Bronchial epithelial cell (primary cell): ENCODE measurements around the gene DAB1. TPM values are rescaled to one million over a fixed set of nuclear protein-coding genes. Genes with fewer than 3 reads are reported as not detected.

Source experiments
- DNase-seq: peaks from one replicate; pipeline ENCODE4 v3.0.0-alpha.2; 2010; ENCODE audit warnings: low read depth
- FAIRE-seq: peaks from 2 replicates; lab custom pipeline; 2011; peaks lifted over from hg19 to GRCh38; lab: Jason Lieb, UNC
- H3K27me3 ChIP-seq: 2 replicates; pipeline ENCODE4 v1.5.1; 2011; ENCODE audit warnings: low read length; ENCODE audit not compliant: control insufficient read depth, insufficient read depth
- H3K36me3 ChIP-seq: 2 replicates; pipeline ENCODE4 v1.5.1; 2011; ENCODE audit warnings: low read length; ENCODE audit not compliant: control insufficient read depth, insufficient read depth
- H3K4me3 ChIP-seq: 2 replicates; pipeline ENCODE4 v1.5.1; 2011; ENCODE audit warnings: mild to moderate bottlenecking, low read depth, low read length, control low read depth
- total RNA-seq: library from RNA; depleted of rRNA; stranded (reverse); fragments of >200 nt; gene quantifications from 2 replicates; pipeline ENCODE4 v1.2.1, GENCODE V29; 2014
- TF ChIP-seq, protein P1 (sequence below): IDR thresholded peaks from 2 replicates; pipeline ENCODE4 v1.5.1; 2011; ENCODE audit warnings: mild to moderate bottlenecking, moderate library complexity, low read length, control low read depth, inconsistent platforms; ENCODE audit not compliant: insufficient read depth, severe bottlenecking

The DAB1 gene
- total RNA-seq, 1 donor from 2014 or later = not detected

GRCh38 chr1:56992318-56993125 lies 431.3 kb downstream of the DAB1 start:
- no peaks in the 10 kb centered on the region for H3K27me3 ChIP-seq
- H3K36me3 ChIP-seq = no peaks in the 10 kb centered on the region
- FAIRE-seq (no peak), DNase-seq (no peak)
- no peak overlapping the region for H3K4me3 ChIP-seq
- TF ChIP-seq, protein P1, sequence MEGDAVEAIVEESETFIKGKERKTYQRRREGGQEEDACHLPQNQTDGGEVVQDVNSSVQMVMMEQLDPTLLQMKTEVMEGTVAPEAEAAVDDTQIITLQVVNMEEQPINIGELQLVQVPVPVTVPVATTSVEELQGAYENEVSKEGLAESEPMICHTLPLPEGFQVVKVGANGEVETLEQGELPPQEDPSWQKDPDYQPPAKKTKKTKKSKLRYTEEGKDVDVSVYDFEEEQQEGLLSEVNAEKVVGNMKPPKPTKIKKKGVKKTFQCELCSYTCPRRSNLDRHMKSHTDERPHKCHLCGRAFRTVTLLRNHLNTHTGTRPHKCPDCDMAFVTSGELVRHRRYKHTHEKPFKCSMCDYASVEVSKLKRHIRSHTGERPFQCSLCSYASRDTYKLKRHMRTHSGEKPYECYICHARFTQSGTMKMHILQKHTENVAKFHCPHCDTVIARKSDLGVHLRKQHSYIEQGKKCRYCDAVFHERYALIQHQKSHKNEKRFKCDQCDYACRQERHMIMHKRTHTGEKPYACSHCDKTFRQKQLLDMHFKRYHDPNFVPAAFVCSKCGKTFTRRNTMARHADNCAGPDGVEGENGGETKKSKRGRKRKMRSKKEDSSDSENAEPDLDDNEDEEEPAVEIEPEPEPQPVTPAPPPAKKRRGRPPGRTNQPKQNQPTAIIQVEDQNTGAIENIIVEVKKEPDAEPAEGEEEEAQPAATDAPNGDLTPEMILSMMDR = no peak

DNA sequence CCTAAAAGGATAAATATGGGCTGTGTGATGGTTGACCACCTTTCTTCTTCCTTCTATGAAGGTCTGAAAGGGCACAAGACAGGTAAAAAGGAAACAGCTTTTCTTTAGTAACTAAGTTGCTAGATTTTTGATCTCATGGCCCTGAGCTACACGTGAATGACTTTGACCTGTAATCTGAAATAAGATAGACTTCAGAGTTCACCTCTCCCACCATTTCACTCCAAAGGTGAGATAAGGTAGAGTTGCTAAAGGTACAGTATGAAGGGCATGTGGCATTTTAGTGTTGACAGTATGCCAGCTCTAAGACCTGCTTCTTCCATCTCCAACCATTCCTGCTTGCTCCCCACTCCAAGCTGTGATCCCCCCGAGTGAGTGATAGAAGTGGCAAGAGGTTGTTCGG lies 432.3 kb downstream of the DAB1 start:
- TF ChIP-seq, protein P1 = no peak
- Histone ChIP-seq H3K36me3 (no peaks in the 10 kb centered on the region), H3K27me3 (no peaks in the 10 kb centered on the region), H3K4me3 (no peak overlapping the region)
- DNase-seq (no peak), FAIRE-seq (no peak)

DNA sequence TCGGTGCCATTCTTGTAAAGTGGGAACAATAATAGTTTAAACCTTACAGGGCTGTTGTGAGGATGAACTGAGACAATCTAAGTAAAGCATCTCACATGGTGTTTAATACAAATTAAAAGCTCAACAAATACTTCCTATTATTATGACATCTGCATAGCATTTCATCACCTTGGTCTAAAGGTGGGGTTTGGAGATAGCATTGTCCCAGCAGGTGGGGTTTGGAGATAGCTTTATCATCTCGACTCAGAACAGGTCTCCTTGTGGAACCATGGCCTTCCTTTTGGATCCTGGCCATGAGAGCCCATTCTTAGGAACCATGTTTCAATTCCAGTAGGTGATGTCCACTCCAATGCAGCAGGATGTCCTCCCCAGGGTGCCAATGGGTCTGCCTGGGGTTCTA lies 437.5 kb downstream of the DAB1 start:
- H3K36me3 ChIP-seq = no peaks in the 10 kb centered on the region
- TF ChIP-seq, protein P1 = no peak
- H3K27me3 ChIP-seq = no peaks in the 10 kb centered on the region
- no peak for DNase-seq
- no peak for FAIRE-seq
- no peak overlapping the region for H3K4me3 ChIP-seq

GRCh38 chr1:56985857-56986256 lies 438.0 kb downstream of the DAB1 start:
- DNase-seq = no peak
- no peak overlapping the region for H3K4me3 ChIP-seq
- TF ChIP-seq, protein P1 = no peak
- H3K36me3 ChIP-seq = no peaks in the 10 kb centered on the region
- FAIRE-seq = no peak
- no peaks in the 10 kb centered on the region for H3K27me3 ChIP-seq

GRCh38 chr1:56983484-56983883 lies 440.4 kb downstream of the DAB1 start:
- Histone ChIP-seq H3K36me3 (no peaks in the 10 kb centered on the region), H3K27me3 (no peaks in the 10 kb centered on the region), H3K4me3 (no peak overlapping the region)
- FAIRE-seq (no peak), DNase-seq (no peak)
- TF ChIP-seq, protein P1 = no peak
